Measurements from ENCODE around the gene RHEBL1. TPM values are rescaled to one million over a fixed set of nuclear protein-coding genes. Genes with fewer than 3 reads are reported as not detected.

Gene RHEBL1
- total RNA-seq, 1 experiment from 2014 or later, result 1.3 TPM

DNA sequence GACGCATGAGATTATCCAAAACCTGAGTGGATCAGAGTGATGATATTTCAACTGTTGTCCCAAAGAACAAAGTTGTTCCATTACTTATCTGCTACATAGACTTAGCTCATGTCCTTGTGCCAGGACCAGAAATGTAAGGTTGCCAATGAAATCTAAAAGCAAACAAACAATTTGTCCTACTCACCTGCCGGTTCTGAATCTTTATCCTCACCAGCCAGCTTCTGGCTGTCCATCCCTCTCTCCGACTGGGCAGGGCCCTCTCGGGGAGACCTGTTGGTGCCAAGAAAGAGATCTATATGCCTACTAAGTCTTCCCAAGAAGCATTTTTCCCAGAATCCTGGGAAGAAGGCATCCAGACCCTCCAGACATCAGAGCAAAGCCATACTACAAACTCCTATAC is 14.7 kb downstream of the RHEBL1 start:
- DNase-seq (ENCODE audit: low spot score), result no peak
- no TSS peak for BruUV-seq (replicated peaks)
- CTCF ChIA-PET, result no interaction called here
- H3K27me3 ChIP-seq (replicated peaks; ENCODE audit: insufficient read depth, low read depth, low read length, poor library complexity), result no peaks in the 10 kb centered on the region
- H3K9me3 ChIP-seq (ENCODE audit: low read depth, low read length, poor library complexity, severe bottlenecking), result no peaks in the 10 kb centered on the region
- intact Hi-C loops (cut with micrococcal nuclease; ENCODE audit: unreplicated experiment), result no loop called here
- POLR2A ChIA-PET (ENCODE audit: low non-redundant PET), result no interaction called here
- TF ChIP-seq, protein P1, sequence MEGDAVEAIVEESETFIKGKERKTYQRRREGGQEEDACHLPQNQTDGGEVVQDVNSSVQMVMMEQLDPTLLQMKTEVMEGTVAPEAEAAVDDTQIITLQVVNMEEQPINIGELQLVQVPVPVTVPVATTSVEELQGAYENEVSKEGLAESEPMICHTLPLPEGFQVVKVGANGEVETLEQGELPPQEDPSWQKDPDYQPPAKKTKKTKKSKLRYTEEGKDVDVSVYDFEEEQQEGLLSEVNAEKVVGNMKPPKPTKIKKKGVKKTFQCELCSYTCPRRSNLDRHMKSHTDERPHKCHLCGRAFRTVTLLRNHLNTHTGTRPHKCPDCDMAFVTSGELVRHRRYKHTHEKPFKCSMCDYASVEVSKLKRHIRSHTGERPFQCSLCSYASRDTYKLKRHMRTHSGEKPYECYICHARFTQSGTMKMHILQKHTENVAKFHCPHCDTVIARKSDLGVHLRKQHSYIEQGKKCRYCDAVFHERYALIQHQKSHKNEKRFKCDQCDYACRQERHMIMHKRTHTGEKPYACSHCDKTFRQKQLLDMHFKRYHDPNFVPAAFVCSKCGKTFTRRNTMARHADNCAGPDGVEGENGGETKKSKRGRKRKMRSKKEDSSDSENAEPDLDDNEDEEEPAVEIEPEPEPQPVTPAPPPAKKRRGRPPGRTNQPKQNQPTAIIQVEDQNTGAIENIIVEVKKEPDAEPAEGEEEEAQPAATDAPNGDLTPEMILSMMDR (conservative IDR thresholded peaks at IDR 0.05; ENCODE audit: low read depth, low read length), result no peak
- no peak for TF ChIP-seq EZH2 (IDR thresholded peaks at IDR 0.05; ENCODE audit: borderline replicate concordance, low read depth, low read length, poor library complexity, severe bottlenecking)
- H3K4me1 ChIP-seq (ENCODE audit: insufficient read depth, low read length, poor library complexity, severe bottlenecking), result peaks cover 20% of the 10 kb centered on the region
- no peak overlapping the region for H3K27ac ChIP-seq (ENCODE audit: low read depth, low read length, poor library complexity, severe bottlenecking)
- H3K4me3 ChIP-seq (ENCODE audit: low read depth, low read length, poor library complexity, severe bottlenecking), result no peak overlapping the region
- peaks cover 54% of the 10 kb centered on the region for H3K36me3 ChIP-seq (ENCODE audit: insufficient read depth, low read length, poor library complexity, severe bottlenecking)

DNA sequence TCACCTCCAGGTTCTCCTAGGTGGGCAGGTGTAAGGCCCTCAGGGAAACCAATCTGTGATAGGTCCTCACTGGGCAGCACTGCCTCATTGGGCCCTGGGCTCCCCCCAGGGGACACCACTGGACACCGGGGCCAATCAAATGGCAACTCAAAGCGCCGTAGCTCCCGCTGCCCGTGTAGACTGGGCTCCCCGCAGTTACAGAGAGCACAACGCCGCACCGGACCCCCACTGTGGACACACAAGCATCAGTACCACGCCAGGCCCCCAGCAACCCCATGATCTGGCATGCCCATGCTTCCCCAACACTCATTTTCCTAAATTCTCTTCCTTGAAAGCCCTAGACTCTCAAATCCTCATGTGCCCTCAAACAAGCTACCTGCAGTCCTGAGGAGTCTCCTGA is 15.3 kb downstream of the RHEBL1 start:
- TF ChIP-seq, protein P1 (conservative IDR thresholded peaks at IDR 0.05; ENCODE audit: low read depth, low read length), result no peak
- TF ChIP-seq EZH2 (IDR thresholded peaks at IDR 0.05; ENCODE audit: borderline replicate concordance, low read depth, low read length, poor library complexity, severe bottlenecking), result no peak
- no peaks in the 10 kb centered on the region for H3K9me3 ChIP-seq (ENCODE audit: low read depth, low read length, poor library complexity, severe bottlenecking)
- ChIA-PET POLR2A (ENCODE audit: low non-redundant PET) (no interaction called here), CTCF (no interaction called here)
- peaks cover 60% of the 10 kb centered on the region for H3K36me3 ChIP-seq (ENCODE audit: insufficient read depth, low read length, poor library complexity, severe bottlenecking)
- no peaks in the 10 kb centered on the region for H3K27me3 ChIP-seq (replicated peaks; ENCODE audit: insufficient read depth, low read depth, low read length, poor library complexity)
- no peak for DNase-seq (ENCODE audit: low spot score)
- intact Hi-C loops (cut with micrococcal nuclease; ENCODE audit: unreplicated experiment), result no loop called here
- no TSS peak for BruUV-seq (replicated peaks)
- peaks cover 25% of the 10 kb centered on the region for H3K4me1 ChIP-seq (ENCODE audit: insufficient read depth, low read length, poor library complexity, severe bottlenecking)
- no peak overlapping the region for H3K4me3 ChIP-seq (ENCODE audit: low read depth, low read length, poor library complexity, severe bottlenecking)
- no peak overlapping the region for H3K27ac ChIP-seq (ENCODE audit: low read depth, low read length, poor library complexity, severe bottlenecking)

DNA sequence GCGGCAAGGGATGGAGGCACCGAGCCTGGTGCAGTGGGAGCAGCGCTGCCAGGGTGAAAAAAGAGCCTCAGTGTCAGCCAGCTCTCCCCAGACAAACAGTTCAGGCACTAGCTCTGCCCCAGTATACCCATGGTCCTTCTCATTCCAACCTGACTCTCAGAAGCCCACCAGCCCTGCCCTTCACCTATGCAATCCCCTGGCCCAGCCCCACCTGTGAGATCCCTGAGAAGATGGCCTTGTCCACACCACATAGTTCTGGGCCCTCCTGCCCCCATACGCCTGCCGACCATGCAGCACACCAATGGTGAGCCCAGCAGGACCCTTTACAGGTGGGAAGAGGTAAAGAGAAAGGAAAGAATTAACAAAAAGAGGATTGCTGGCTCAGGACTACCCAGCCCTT is 15.7 kb downstream of the RHEBL1 start:
- ChIA-PET POLR2A (ENCODE audit: low non-redundant PET) (no interaction called here), CTCF (no interaction called here)
- no peak for DNase-seq (ENCODE audit: low spot score)
- H3K27ac ChIP-seq (ENCODE audit: low read depth, low read length, poor library complexity, severe bottlenecking), result no peak overlapping the region
- peaks cover 25% of the 10 kb centered on the region for H3K4me1 ChIP-seq (ENCODE audit: insufficient read depth, low read length, poor library complexity, severe bottlenecking)
- H3K9me3 ChIP-seq (ENCODE audit: low read depth, low read length, poor library complexity, severe bottlenecking), result no peaks in the 10 kb centered on the region
- intact Hi-C loops (cut with micrococcal nuclease; ENCODE audit: unreplicated experiment), result no loop called here
- H3K36me3 ChIP-seq (ENCODE audit: insufficient read depth, low read length, poor library complexity, severe bottlenecking), result peaks cover 64% of the 10 kb centered on the region
- H3K4me3 ChIP-seq (ENCODE audit: low read depth, low read length, poor library complexity, severe bottlenecking), result no peak overlapping the region
- no TSS peak for BruUV-seq (replicated peaks)
- no peak for TF ChIP-seq EZH2 (IDR thresholded peaks at IDR 0.05; ENCODE audit: borderline replicate concordance, low read depth, low read length, poor library complexity, severe bottlenecking)
- TF ChIP-seq, protein P1 (conservative IDR thresholded peaks at IDR 0.05; ENCODE audit: low read depth, low read length), result no peak
- no peaks in the 10 kb centered on the region for H3K27me3 ChIP-seq (replicated peaks; ENCODE audit: insufficient read depth, low read depth, low read length, poor library complexity)

All from A673 (cell line).